Prostate gland (tissue), 2 donors: ENCODE measurements around the gene DACT2. TPM values are rescaled to one million over a fixed set of nuclear protein-coding genes. Genes with fewer than 3 reads are reported as not detected.
"Not testable (repeated sequence)": the region's sequence is repeated elsewhere in the genome, so short reads cannot be mapped to it uniquely, and the experiment has no call there.

ENCODE experiments used
- DNase-seq: peaks from one replicate; pipeline ENCODE4 v3.0.0-alpha.2; 2019; ENCODE audit warnings: low spot score
- H3K27ac ChIP-seq, 2 donors: fragments of 200-600 bp; sonication (generic); 2 replicates each; pipeline ENCODE4 v1.5.1; 2017 to 2019
- H3K27me3 ChIP-seq: fragments of 200-600 bp; sonication (generic); replicated peaks from 2 replicates; pipeline ENCODE4 v1.5.1; 2019; ENCODE audit not compliant: insufficient read depth
- H3K36me3 ChIP-seq, 2 donors: fragments of 200-600 bp; sonication (generic); 1 replicate in 1 of 2; 2 replicates in 1 of 2; pipeline versions ENCODE4 v1.5.1 to v1.8.1; 2017 to 2019
- H3K4me1 ChIP-seq: fragments of 200-600 bp; sonication (generic); replicated peaks from 2 replicates; pipeline ENCODE4 v1.5.1; 2019
- H3K4me3 ChIP-seq, 2 donors: fragments of 200-600 bp; sonication (generic); 2 replicates each; pipeline ENCODE4 v1.5.1; 2017 to 2019
- H3K9me3 ChIP-seq: fragments of 200-600 bp; sonication (generic); 2 replicates; pipeline ENCODE4 v1.5.1; 2017
- CTCF ChIP-seq, 4 experiments: fragments of 200-600 bp in 2 of 4; fragments of 450-650 bp in 2 of 4; sonication (generic) in 2 of 4; IDR thresholded peaks; 1 replicate in 3 of 4; 2 replicates in 1 of 4; pipeline ENCODE4 v1.5.1; 2016 to 2019; ENCODE audit warnings: antibody characterized with exemption in 4 of 4, mild to moderate bottlenecking in 2 of 4, moderate library complexity in 2 of 4
- POLR2A ChIP-seq: fragments of 450-650 bp; IDR thresholded peaks from one replicate; pipeline ENCODE4 v1.6.1; 2016; ENCODE audit warnings: antibody characterized with exemption, mild to moderate bottlenecking
- POLR2AphosphoS5 ChIP-seq: sonication (generic); formaldehyde crosslinking; IDR thresholded peaks from one replicate; pipeline ENCODE4 v1.6.1; 2017; ENCODE audit warnings: antibody characterized with exemption
- WGBS: methylation state at CpG from one replicate; pipeline ENCODE4 v1.1.5; 2018; 5-methylcytosine and 5-hydroxymethylcytosine counted together
- intact Hi-C: fragments of 100-400 bp; cut with DNase I; formaldehyde crosslinking; loops from one replicate; pipeline ENCODE4 v1.14.2; 2022
- total RNA-seq, 2 donors: library from RNA; depleted of rRNA; stranded (reverse); fragments of >200 nt; gene quantifications; one replicate each; pipeline ENCODE4 v1.1.0, GENCODE V29; 2016

Gene DACT2
- total RNA-seq, 2 donors from 2014 or later, result 22.1 to 28.1 TPM

- Histone ChIP-seq H3K27me3 (no peaks in the 10 kb centered on the region), H3K4me1 (no peaks in the 10 kb centered on the region), H3K9me3 (no peaks in the 10 kb centered on the region), H3K27ac (no peak overlapping the region), H3K4me3 (no peak overlapping the region), H3K36me3 (no peaks in the 10 kb centered on the region)
- WGBS, result 96% methylated on average over 10 of the region's 10 CpGs
- intact Hi-C loops, result no loop called here
- no peak for TF ChIP-seq CTCF (IDR thresholded peaks at IDR 0.05)
- TF ChIP-seq POLR2A, result no peak
- no peak for TF ChIP-seq POLR2AphosphoS5
- no peak for DNase-seq
Observed at GRCh38 chr6:168362276-168362990, 42.9 kb upstream of the DACT2 start.

GRCh38 chr6:168361766-168362165 lies 42.2 kb upstream of the DACT2 start:
- 96% methylated on average over 9 of the region's 9 CpGs for WGBS
- no peak for TF ChIP-seq POLR2AphosphoS5
- TF ChIP-seq POLR2A, result no peak
- no peak for TF ChIP-seq CTCF (IDR thresholded peaks at IDR 0.05)
- no peak for DNase-seq

GRCh38 chr6:168359794-168360193 lies 40.2 kb upstream of the DACT2 start:
- H3K36me3 ChIP-seq, result no peaks in the 10 kb centered on the region
- no peaks in the 10 kb centered on the region for H3K27me3 ChIP-seq
- no peak overlapping the region for H3K27ac ChIP-seq
- H3K4me1 ChIP-seq, result no peaks in the 10 kb centered on the region
- WGBS, result 89% methylated on average over 14 of the region's 14 CpGs
- no peaks in the 10 kb centered on the region for H3K9me3 ChIP-seq
- no peak for TF ChIP-seq CTCF (IDR thresholded peaks at IDR 0.05)
- TF ChIP-seq POLR2A, result no peak
- no peak for TF ChIP-seq POLR2AphosphoS5
- H3K4me3 ChIP-seq, result no peak overlapping the region
- no peak for DNase-seq
- intact Hi-C loops, result no loop called here

More at GRCh38 chr6:168361766-168362165, 42.2 kb upstream of the DACT2 start:
- no peak overlapping the region for H3K4me3 ChIP-seq
- no peaks in the 10 kb centered on the region for H3K27me3 ChIP-seq
- H3K36me3 ChIP-seq, result no peaks in the 10 kb centered on the region
- H3K4me1 ChIP-seq, result no peaks in the 10 kb centered on the region
- H3K9me3 ChIP-seq, result no peaks in the 10 kb centered on the region
- no peak overlapping the region for H3K27ac ChIP-seq
- intact Hi-C loops, result no loop called here

- no peaks in the 10 kb centered on the region for H3K9me3 ChIP-seq
- 89% methylated on average over 11 of the region's 20 CpGs for WGBS
- no peaks in the 10 kb centered on the region for H3K27me3 ChIP-seq
- DNase-seq, result no peak
- H3K36me3 ChIP-seq, result no peaks in the 10 kb centered on the region
- no peak overlapping the region for H3K4me3 ChIP-seq
- H3K27ac ChIP-seq, result no peak overlapping the region
- TF ChIP-seq CTCF (IDR thresholded peaks at IDR 0.05), result no peak
- no peak for TF ChIP-seq POLR2A
- no peak for TF ChIP-seq POLR2AphosphoS5
- intact Hi-C loops, result no loop called here
- no peaks in the 10 kb centered on the region for H3K4me1 ChIP-seq
Observed at GRCh38 chr6:168358842-168359420, 39.4 kb upstream of the DACT2 start.

- H3K4me3 ChIP-seq, intact Hi-C loops, H3K4me1 ChIP-seq, H3K36me3 ChIP-seq, H3K27ac ChIP-seq, H3K9me3 ChIP-seq, DNase-seq, H3K27me3 ChIP-seq: not testable (repeated sequence)
- 93% methylated on average over 16 of the region's 20 CpGs for WGBS
Observed at GRCh38 chr6:168356872-168357271, 37.3 kb upstream of the DACT2 start.
